ENCODE results near the gene GTF2B. TPM values are rescaled to one million over a fixed set of nuclear protein-coding genes. Genes with fewer than 3 reads are reported as not detected.

Gene GTF2B
- total and polyA plus RNA-seq, 9 of the 15 experiments (the other 6 are each of a cell fraction or from before 2014, with no cell fraction given): 34.5 to 113 (median 66.0) TPM

DNA sequence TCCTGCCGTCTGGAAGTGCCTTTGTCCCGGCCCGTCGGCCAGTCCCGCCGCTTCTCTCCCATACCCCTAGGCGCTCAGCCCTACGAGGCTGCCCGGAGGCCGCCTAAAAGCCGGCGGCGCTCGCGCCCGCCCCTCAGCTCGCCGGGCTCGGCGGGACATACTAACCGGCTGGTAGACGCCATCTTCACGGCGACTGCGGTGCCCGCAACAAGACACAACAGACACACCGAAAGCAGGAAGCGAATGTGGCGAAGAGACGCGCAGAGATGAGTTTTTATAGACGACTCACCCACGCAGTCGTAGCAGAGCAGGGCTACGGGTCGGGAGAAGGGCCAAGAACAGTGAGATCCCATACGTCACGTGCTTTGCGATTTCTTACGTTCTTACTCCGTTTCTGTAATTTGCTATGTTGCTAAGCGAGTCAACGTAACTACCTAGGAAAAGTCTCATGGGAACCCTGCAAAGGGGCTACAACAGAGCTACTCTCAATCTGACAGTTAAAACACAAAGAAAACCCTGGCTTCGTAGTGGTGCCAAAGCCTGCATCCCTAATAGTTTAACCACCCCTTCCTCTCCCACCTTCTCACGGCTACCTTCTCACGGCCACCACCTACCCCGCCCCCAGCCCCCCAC lies at the start of gene GTF2B (continued):
- TF ChIP-seq MTF1 (CRISPR knock-in tag; IDR thresholded peaks at IDR 0.05; ENCODE audit: borderline replicate concordance): no peak
- no peak for TF ChIP-seq ZNF444 (CRISPR knock-in tag; IDR thresholded peaks at IDR 0.05)
- no peak for TF ChIP-seq ZNF436 (CRISPR knock-in tag; IDR thresholded peaks at IDR 0.05)
- TF ChIP-seq MCM2 (IDR thresholded peaks at IDR 0.05; ENCODE audit: low read depth): no peak
- TF ChIP-seq ESRRB (CRISPR knock-in tag; IDR thresholded peaks at IDR 0.05; ENCODE audit: borderline replicate concordance): no peak
- TF ChIP-seq HDAC1 (IDR thresholded peaks at IDR 0.05): peak in 1 of 2 experiments; percentile 92; a peak in 2 of 4 replicates
- peak in 1 of 2 experiments; percentile 64; a peak in 1 of 4 replicates for TF ChIP-seq KDM4B (IDR thresholded peaks at IDR 0.05; ENCODE audit: borderline replicate concordance in 2 of 2, low read depth in 1 of 2)
- TF ChIP-seq POU5F1 (IDR thresholded peaks at IDR 0.05; ENCODE audit: borderline replicate concordance, low read depth, low read length, partially characterized antibody): peak; percentile 97
- TF ChIP-seq, protein P1, sequence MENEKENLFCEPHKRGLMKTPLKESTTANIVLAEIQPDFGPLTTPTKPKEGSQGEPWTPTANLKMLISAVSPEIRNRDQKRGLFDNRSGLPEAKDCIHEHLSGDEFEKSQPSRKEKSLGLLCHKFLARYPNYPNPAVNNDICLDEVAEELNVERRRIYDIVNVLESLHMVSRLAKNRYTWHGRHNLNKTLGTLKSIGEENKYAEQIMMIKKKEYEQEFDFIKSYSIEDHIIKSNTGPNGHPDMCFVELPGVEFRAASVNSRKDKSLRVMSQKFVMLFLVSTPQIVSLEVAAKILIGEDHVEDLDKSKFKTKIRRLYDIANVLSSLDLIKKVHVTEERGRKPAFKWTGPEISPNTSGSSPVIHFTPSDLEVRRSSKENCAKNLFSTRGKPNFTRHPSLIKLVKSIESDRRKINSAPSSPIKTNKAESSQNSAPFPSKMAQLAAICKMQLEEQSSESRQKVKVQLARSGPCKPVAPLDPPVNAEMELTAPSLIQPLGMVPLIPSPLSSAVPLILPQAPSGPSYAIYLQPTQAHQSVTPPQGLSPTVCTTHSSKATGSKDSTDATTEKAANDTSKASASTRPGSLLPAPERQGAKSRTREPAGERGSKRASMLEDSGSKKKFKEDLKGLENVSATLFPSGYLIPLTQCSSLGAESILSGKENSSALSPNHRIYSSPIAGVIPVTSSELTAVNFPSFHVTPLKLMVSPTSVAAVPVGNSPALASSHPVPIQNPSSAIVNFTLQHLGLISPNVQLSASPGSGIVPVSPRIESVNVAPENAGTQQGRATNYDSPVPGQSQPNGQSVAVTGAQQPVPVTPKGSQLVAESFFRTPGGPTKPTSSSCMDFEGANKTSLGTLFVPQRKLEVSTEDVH (IDR thresholded peaks at IDR 0.05; ENCODE audit: low read depth, partially characterized antibody): peak; percentile 80
- peak in 1 of 2 experiments; percentile 47; a peak in 1 of 4 replicates for TF ChIP-seq KDM1A (IDR thresholded peaks at IDR 0.05)
- TF ChIP-seq, protein P2, sequence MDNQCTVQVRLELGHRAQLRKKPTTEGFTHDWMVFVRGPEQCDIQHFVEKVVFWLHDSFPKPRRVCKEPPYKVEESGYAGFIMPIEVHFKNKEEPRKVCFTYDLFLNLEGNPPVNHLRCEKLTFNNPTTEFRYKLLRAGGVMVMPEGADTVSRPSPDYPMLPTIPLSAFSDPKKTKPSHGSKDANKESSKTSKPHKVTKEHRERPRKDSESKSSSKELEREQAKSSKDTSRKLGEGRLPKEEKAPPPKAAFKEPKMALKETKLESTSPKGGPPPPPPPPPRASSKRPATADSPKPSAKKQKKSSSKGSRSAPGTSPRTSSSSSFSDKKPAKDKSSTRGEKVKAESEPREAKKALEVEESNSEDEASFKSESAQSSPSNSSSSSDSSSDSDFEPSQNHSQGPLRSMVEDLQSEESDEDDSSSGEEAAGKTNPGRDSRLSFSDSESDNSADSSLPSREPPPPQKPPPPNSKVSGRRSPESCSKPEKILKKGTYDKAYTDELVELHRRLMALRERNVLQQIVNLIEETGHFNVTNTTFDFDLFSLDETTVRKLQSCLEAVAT (IDR thresholded peaks at IDR 0.05): peak in 1 of 2 experiments; percentile 85; a peak in 1 of 4 replicates
- peak; percentile 85 for TF ChIP-seq RAD51 (IDR thresholded peaks at IDR 0.05; ENCODE audit: borderline replicate concordance, low read depth)
- TF ChIP-seq WHSC1 (IDR thresholded peaks at IDR 0.05; ENCODE audit: low read length): no peak
- 0 out of 4 replicates have a peak, but pooled peaks of 1 of the 2 experiments have one; percentile 58 for TF ChIP-seq FOXA3 (CRISPR knock-in tag; conservative IDR thresholded peaks at IDR 0.05 in 1 of 2, IDR thresholded peaks at IDR 0.05 in 1 of 2)
- TF ChIP-seq, protein P3, sequence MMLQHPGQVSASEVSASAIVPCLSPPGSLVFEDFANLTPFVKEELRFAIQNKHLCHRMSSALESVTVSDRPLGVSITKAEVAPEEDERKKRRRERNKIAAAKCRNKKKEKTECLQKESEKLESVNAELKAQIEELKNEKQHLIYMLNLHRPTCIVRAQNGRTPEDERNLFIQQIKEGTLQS (IDR thresholded peaks at IDR 0.05): peak; percentile 27; the same call in 1 of the 2 replicates
- TF ChIP-seq, protein P3 (CRISPR knock-in tag; conservative IDR thresholded peaks at IDR 0.05): no peak; the same call in 1 of the 2 replicates
- TF ChIP-seq, protein P4, sequence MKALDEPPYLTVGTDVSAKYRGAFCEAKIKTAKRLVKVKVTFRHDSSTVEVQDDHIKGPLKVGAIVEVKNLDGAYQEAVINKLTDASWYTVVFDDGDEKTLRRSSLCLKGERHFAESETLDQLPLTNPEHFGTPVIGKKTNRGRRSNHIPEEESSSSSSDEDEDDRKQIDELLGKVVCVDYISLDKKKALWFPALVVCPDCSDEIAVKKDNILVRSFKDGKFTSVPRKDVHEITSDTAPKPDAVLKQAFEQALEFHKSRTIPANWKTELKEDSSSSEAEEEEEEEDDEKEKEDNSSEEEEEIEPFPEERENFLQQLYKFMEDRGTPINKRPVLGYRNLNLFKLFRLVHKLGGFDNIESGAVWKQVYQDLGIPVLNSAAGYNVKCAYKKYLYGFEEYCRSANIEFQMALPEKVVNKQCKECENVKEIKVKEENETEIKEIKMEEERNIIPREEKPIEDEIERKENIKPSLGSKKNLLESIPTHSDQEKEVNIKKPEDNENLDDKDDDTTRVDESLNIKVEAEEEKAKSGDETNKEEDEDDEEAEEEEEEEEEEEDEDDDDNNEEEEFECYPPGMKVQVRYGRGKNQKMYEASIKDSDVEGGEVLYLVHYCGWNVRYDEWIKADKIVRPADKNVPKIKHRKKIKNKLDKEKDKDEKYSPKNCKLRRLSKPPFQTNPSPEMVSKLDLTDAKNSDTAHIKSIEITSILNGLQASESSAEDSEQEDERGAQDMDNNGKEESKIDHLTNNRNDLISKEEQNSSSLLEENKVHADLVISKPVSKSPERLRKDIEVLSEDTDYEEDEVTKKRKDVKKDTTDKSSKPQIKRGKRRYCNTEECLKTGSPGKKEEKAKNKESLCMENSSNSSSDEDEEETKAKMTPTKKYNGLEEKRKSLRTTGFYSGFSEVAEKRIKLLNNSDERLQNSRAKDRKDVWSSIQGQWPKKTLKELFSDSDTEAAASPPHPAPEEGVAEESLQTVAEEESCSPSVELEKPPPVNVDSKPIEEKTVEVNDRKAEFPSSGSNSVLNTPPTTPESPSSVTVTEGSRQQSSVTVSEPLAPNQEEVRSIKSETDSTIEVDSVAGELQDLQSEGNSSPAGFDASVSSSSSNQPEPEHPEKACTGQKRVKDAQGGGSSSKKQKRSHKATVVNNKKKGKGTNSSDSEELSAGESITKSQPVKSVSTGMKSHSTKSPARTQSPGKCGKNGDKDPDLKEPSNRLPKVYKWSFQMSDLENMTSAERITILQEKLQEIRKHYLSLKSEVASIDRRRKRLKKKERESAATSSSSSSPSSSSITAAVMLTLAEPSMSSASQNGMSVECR (CRISPR knock-in tag; IDR thresholded peaks at IDR 0.05): peak; percentile 79; the same call in 1 of the 2 replicates

All from K562 (cell line).